Prostate gland (tissue), 2 donors: ENCODE data around the gene USP21.

Experiments
- CTCF ChIP-seq, 4 experiments: fragments of 200-600 bp in 2 of 4; fragments of 450-650 bp in 2 of 4; sonication (generic) in 2 of 4; IDR thresholded peaks; 1 replicate in 3 of 4; 2 replicates in 1 of 4; pipeline ENCODE4 v1.5.1; 2016 to 2019; ENCODE audit warnings: antibody characterized with exemption in 4 of 4, mild to moderate bottlenecking in 2 of 4, moderate library complexity in 2 of 4
- POLR2A ChIP-seq: fragments of 450-650 bp; IDR thresholded peaks from one replicate; pipeline ENCODE4 v1.6.1; 2016; ENCODE audit warnings: antibody characterized with exemption, mild to moderate bottlenecking
- POLR2AphosphoS5 ChIP-seq: sonication (generic); formaldehyde crosslinking; IDR thresholded peaks from one replicate; pipeline ENCODE4 v1.6.1; 2017; ENCODE audit warnings: antibody characterized with exemption

GRCh38 chr1:161180639-161181038, 21.3 kb downstream of the USP21 start:
- TF ChIP-seq CTCF (IDR thresholded peaks at IDR 0.05) (peak in 1 of 4 experiments; percentile 12), POLR2AphosphoS5 (no peak), POLR2A (no peak)
